AG10803 (cell line): ENCODE measurements around the gene ZNF260.

Source experiments
- DNase-seq: peaks from one replicate; pipeline ENCODE4 v3.0.0; 2010; ENCODE audit warnings: low read depth
- H3K4me3 ChIP-seq: 2 replicates; pipeline ENCODE4 v1.5.1; 2011; ENCODE audit warnings: mild to moderate bottlenecking, low read length, control low read depth
- CTCF ChIP-seq: conservative IDR thresholded peaks from 2 replicates; pipeline ENCODE4 v1.5.1; 2011; ENCODE audit warnings: mild to moderate bottlenecking, low read length, control low read depth, inconsistent platforms

ZNF260 gene

GRCh38 chr19:36489118-36489919 lies 38.8 kb downstream of the ZNF260 start, which contains the start of gene ZNF566:
Gene ZNF566, minus strand, starts transcription at chr19:36489561. Its CDS starts 13,004 bp downstream, at chr19:36476557.
- peak; percentile 97 for DNase-seq
- peak; percentile 19 for TF ChIP-seq CTCF
- peak within 1 kb of the TSS; percentile 99 for H3K4me3 ChIP-seq

- peak; percentile 12; the same call in 1 of the 2 replicates for TF ChIP-seq CTCF
- peak overlapping the region; percentile 99 for H3K4me3 ChIP-seq
- peak; percentile 4 for DNase-seq
Measured at GRCh38 chr19:36488846-36489117, 39.3 kb downstream of the ZNF260 start.

DNA sequence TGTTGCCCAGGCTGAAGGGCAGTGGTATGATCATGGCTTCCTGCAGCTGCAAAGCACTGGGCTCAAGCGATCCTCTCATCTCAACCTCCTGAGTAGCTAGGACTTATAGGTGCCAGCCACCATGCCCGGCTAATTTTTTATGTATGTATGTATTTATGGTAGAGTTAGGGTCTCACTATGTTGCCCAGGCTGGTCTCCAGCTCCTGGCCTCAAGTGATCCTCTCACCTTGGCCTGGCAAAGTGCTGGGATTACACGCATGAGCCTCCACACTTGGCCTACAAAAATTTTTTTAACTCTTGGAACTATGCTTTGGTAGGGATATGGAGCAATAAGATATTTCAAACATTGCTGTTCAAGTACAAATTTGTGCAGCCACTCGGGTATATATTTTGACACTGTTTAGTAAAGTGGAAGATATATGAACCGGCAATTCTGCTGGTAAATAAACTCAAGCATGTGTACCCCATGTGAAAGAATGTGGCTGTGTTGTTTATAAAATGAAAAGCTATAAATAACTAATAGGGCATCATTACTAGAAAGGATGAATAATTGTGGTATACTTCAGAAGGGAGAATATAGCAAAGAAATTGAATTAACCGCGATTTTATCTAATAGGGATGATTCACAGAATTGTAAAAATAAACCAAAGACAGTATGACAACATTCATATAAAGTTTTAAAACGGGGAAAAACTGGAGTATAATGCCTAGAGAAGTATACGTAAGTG lies 39.8 kb downstream of the ZNF260 start:
- no peak for TF ChIP-seq CTCF

DNA sequence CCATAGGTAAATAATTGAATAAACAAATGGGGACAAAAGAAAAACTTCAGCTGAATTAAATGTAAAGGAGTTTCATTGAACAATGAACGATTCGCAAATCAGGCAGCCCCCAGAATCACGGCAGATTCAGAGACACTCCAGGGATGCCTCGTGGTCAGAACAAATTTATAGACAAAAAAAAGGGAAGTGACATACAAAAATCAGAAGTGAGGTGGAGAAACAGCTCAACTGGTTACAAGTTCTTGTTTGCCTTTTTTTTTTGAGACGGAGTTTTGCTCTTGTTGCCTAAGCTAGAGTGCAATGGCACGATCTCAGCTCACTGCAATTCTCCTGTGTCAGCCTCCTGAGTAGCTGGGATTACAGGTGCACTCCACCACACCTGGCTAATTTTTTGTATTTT lies 44.4 kb downstream of the ZNF260 start:
- DNase-seq: no peak
- TF ChIP-seq CTCF: no peak
- H3K4me3 ChIP-seq: no peak overlapping the region

More for the DNA sequence above, 39.8 kb downstream of the ZNF260 start:
- no peak for DNase-seq
- H3K4me3 ChIP-seq: peak overlapping the region; percentile 99

- TF ChIP-seq CTCF: no peak
- no peak for DNase-seq
Measured at GRCh38 chr19:36482876-36483275, 45.2 kb downstream of the ZNF260 start.

More at GRCh38 chr19:36482876-36483275, 45.2 kb downstream of the ZNF260 start:
- no peak overlapping the region for H3K4me3 ChIP-seq
